Bronchus fibroblast of lung (primary cell): ENCODE results near the gene GNB1L. TPM values are rescaled to one million over a fixed set of nuclear protein-coding genes. Genes with fewer than 3 reads are reported as not detected.

Source experiments
- total RNA-seq: library from RNA; depleted of rRNA; stranded (reverse); fragments of >200 nt; gene quantifications from 2 replicates; pipeline ENCODE4 v1.2.3, GENCODE V29; 2015

The GNB1L gene, protein sequence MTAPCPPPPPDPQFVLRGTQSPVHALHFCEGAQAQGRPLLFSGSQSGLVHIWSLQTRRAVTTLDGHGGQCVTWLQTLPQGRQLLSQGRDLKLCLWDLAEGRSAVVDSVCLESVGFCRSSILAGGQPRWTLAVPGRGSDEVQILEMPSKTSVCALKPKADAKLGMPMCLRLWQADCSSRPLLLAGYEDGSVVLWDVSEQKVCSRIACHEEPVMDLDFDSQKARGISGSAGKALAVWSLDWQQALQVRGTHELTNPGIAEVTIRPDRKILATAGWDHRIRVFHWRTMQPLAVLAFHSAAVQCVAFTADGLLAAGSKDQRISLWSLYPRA
- 11.6 and 12.8 TPM in 2 replicates for total RNA-seq

DNA sequence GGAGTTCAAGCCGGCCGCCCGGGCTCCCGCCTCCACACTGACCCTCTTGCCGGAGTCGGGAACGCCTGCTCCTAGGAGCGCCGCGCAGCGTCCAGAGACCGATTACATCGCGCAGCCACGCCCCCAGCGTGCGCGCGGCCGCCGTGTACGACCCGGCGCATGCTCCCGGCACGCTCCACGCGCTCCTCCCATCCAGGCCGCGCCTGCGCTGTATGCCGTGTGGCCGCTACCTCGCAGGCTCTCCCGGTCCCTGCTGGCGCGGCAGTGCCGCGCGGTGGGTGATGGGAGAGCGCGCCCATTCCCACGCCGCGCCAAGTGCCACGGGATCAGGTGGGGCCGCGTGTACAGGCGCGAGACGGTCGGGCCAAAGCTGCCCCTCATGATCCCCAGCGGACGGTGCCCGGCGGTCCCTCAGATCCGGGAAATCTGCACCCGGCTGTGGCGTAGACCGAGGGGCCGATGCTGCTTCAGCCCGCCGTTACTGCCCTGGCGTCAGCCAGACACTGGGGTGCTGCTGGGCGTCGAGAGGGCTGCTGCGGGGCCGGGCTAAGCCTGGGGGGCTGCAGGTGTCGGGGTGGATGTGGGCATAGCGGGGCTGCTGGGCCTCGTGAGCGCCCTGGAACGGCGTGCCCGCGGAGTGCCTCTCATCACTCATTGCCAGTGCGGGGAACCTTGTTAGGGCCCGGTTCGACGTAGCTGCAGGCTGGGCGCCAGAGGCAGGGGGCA is at the start of gene GNB1L, which contains the start of gene RTL10:
GNB1L (minus strand) TSS at position 97 of the 726 bp plus-strand sequence. CDS start 33,519 bp downstream, outside the sequence.
RTL10 (minus strand) TSS at position 97 of the 726 bp plus-strand sequence. CDS start 2,613 bp downstream, outside the sequence.

DNA sequence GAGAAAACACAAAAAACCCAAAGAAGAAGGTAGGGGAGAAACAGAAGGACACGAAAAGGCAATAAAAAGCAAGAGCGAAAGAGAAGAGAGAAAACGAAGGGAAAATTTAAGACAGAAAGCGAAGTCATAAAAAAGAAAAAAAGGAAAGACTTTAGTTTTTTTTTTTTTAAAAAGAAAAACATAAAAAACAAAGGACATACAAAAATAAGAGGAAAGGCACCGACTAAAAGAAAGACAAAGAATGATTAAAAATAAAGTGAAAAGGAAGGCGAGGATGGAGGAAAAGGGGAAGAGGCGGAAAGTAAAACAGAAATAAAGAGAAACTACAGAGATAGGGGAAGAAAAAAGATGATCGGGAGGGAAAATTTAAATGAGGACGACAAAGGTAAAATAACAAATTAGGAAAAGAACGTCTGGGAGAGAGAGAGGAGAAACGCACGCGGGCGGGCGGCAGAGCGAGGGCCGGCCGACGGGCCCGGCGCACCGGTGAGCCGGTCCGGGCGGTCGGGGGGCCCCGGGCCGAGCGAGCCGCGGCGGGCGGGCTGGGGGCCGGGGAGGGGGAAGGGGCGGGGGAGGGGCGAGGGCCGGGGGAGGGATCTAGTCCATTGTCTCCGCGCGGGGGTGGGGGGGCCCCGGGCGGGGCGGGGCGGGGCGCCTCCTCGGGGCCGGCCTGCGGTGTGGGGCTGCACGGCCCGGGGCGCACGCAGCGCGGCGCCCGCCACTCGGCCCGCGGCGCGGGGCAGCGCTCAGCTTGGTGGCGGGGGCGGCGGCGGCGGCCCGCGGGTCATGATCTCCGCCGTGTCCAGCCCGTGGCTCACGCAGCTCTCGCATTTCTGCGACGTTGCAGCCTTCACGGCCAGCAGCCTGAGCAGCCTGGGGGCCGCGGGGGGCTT is 94.4 kb downstream of the GNB1L start, which contains the start of gene TBX1:
TBX1 (plus strand) TSS at position 721 of the 893 bp plus-strand sequence; CDS start at position 787, 66 bp downstream.

Other genes starting within 250 kb of the GNB1L start
- gene SEPTIN5, start 140.4 kb downstream of the GNB1L start, total RNA-seq = 8.4 and 12.8 TPM in 2 replicates
- 0.50 TPM in 1 of 2 replicates, not detected in the other for gene GP1BB, start 131.3 kb downstream of the GNB1L start, total RNA-seq
- under 0.01 TPM in 1 of 2 replicates, not detected in the other for gene TBX1, start 94.1 kb downstream of the GNB1L start, total RNA-seq
- gene RTL10, start within 50 bp of the GNB1L start, total RNA-seq = 9.4 and 10.3 TPM in 2 replicates
- 290 and 340 TPM in 2 replicates for gene COMT, start 86.9 kb upstream of the GNB1L start, total RNA-seq
- 27.6 and 28.6 TPM in 2 replicates for gene TXNRD2, start 86.9 kb upstream of the GNB1L start, total RNA-seq
- 8.4 and 9.4 TPM in 2 replicates for gene ARVCF, start 161.9 kb upstream of the GNB1L start, total RNA-seq
- gene TANGO2, start 166.2 kb upstream of the GNB1L start, total RNA-seq = 18.8 and 25.3 TPM in 2 replicates
- 13.4 and 14.1 TPM in 2 replicates for gene DGCR8, start 225.4 kb upstream of the GNB1L start, total RNA-seq